ENCODE results near the gene PLCB4. TPM values are rescaled to one million over a fixed set of nuclear protein-coding genes. Genes with fewer than 3 reads are reported as not detected.

PLCB4 gene
- total RNA-seq, 4 donors from 2014 or later, result 20.6 to 45.9 (median 34.2) TPM

DNA sequence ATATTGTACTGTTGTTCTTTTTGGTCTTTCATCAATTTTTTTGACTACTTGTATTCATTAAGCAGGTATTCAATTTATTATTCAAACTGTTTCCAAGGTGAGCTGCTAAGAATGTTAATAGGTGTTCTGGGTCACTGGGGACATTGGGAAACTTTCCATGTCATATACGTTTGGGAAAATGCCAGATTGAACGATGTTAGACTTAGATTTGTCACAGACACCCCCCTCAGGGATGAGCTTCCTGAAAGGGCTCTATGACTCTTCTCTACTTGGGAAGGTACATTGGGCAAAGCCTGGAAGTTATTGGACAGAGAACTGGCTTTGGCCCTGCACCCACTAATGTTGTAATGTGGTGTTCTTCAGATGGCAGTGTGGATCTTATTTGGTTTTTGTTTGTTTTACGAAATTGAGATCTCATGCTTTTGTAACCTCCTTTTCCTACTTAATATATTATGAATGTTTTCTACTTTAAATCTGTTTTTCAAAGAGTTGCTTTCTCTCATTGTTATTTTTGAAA, 42.1 kb downstream of the PLCB4 start:
- Histone ChIP-seq H3K36me3 (no peaks in the 10 kb centered on the region), H3K9me3 (no peaks in the 10 kb centered on the region), H3K27ac (no peak overlapping the region), H3K4me1 (peaks cover 0 to 6% (median 0%) of the 10 kb centered on the region in 4 donors), H3K27me3 (no peaks in the 10 kb centered on the region), H3K4me3 (no peak overlapping the region)
- no peak for TF ChIP-seq EP300 (IDR thresholded peaks at IDR 0.05; ENCODE audit: low read depth)
- TF ChIP-seq, protein P1, sequence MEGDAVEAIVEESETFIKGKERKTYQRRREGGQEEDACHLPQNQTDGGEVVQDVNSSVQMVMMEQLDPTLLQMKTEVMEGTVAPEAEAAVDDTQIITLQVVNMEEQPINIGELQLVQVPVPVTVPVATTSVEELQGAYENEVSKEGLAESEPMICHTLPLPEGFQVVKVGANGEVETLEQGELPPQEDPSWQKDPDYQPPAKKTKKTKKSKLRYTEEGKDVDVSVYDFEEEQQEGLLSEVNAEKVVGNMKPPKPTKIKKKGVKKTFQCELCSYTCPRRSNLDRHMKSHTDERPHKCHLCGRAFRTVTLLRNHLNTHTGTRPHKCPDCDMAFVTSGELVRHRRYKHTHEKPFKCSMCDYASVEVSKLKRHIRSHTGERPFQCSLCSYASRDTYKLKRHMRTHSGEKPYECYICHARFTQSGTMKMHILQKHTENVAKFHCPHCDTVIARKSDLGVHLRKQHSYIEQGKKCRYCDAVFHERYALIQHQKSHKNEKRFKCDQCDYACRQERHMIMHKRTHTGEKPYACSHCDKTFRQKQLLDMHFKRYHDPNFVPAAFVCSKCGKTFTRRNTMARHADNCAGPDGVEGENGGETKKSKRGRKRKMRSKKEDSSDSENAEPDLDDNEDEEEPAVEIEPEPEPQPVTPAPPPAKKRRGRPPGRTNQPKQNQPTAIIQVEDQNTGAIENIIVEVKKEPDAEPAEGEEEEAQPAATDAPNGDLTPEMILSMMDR (IDR thresholded peaks at IDR 0.05), result no peak
- no peak for TF ChIP-seq POLR2AphosphoS5 (IDR thresholded peaks at IDR 0.05)
- TF ChIP-seq POLR2A (IDR thresholded peaks at IDR 0.05), result no peak
- WGBS, 2 donors (ENCODE audit: low coverage in 1 of 2), result 72 to 81% methylated on average over 3 of the region's 3 CpGs
- in situ Hi-C loops (cut with MboI; ENCODE audit: low pct_ligation_motif_present in 1 of 4, low pct_unique_long_range_greater_than_20kb in 1 of 4, low sequenced_read_pairs in 3 of 4) (no loop called here), intact Hi-C loops (cut with DNase I; ENCODE audit: low total_unique reads) (no loop called here)
- no peak for DNase-seq

DNA sequence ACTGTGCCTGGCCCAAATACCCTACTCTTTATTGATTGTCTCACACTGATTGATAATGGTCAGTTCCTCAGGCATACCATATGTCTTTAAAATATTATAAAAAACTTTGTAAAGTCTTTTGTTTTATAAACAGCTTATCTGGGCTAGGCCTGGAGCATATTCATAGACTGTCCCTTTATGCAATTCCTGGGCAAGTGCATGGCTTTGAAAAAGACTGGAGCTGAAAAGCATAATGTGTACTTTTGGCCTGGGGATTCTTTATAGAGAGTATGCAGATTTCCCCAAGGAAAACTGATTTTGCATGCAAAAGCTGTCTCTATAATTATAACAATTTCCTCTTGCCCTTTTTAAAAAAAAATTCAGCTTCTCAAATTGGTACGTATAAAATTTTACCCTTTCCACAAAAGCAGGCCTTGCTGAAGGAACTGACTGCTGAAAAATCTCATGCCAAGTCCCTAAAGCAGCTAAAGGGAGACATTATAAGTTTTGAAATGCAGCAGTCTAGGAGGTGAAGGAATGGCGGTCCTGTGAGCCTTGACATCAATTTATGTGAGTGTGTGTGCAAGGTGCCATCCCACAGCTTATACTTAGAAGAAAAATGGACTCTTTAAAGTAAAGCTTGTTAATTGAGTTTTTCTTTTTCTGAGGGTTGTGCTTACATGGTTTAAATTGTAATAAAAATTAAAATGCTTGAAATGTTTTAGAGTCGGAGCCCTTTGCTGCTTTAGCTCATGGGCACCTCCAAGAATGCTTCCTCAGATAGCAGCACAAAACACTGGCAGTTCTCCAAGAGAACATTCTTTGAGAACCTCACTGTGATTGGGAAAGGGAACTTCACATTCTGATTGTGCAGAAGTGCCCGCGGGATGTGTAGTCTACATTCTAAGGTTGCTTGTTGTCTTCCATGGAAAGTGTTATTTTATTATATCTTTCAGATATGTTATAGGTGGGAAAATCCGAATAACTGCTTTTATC, 43.9 kb downstream of the PLCB4 start:
- TF ChIP-seq, protein P1 (IDR thresholded peaks at IDR 0.05), result no peak
- TF ChIP-seq POLR2AphosphoS5 (IDR thresholded peaks at IDR 0.05) (no peak), EP300 (IDR thresholded peaks at IDR 0.05; ENCODE audit: low read depth) (no peak), POLR2A (IDR thresholded peaks at IDR 0.05) (no peak)
- in situ Hi-C loops (cut with MboI; ENCODE audit: low pct_ligation_motif_present in 1 of 4, low pct_unique_long_range_greater_than_20kb in 1 of 4, low sequenced_read_pairs in 3 of 4) (no loop called here), intact Hi-C loops (cut with DNase I; ENCODE audit: low total_unique reads) (no loop called here)
- Histone ChIP-seq H3K27ac (no peak overlapping the region), H3K9me3 (no peaks in the 10 kb centered on the region), H3K36me3 (no peaks in the 10 kb centered on the region), H3K4me1 (peaks cover 0 to 6% (median 0%) of the 10 kb centered on the region in 4 donors), H3K27me3 (no peaks in the 10 kb centered on the region), H3K4me3 (no peak overlapping the region)
- WGBS, 2 donors (ENCODE audit: low coverage in 1 of 2), result 66 to 68% methylated on average over 6 of the region's 6 CpGs
- no peak for DNase-seq

DNA sequence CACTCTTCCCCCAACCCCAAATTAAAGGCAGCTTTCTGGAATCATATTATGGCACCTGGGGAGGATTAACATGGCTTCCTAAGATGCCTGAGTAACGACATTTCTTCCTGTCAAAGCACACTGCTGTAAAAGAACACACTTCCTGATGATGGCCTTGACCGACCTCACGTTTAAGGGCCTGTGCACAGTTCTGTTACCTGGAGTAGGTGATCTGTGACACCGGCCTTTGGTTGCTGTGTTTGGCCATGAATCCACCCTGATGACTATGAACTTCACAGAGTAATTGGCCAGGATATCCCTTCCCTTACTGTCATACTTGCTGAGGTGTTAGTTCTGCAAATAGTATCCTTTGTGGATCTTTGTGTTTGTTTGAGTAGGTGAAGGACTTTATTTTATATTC, 45.8 kb downstream of the PLCB4 start:
- intact Hi-C loops (cut with DNase I; ENCODE audit: low total_unique reads), result no loop called here
- in situ Hi-C loops (cut with MboI; ENCODE audit: low pct_ligation_motif_present in 1 of 4, low pct_unique_long_range_greater_than_20kb in 1 of 4, low sequenced_read_pairs in 3 of 4), result no loop called here
- no peaks in the 10 kb centered on the region for H3K36me3 ChIP-seq
- no peak for TF ChIP-seq POLR2AphosphoS5 (IDR thresholded peaks at IDR 0.05)
- TF ChIP-seq, protein P1 (IDR thresholded peaks at IDR 0.05), result no peak
- TF ChIP-seq POLR2A (IDR thresholded peaks at IDR 0.05), result no peak
- no peak for TF ChIP-seq EP300 (IDR thresholded peaks at IDR 0.05; ENCODE audit: low read depth)
- no peak overlapping the region for H3K27ac ChIP-seq
- H3K27me3 ChIP-seq, result no peaks in the 10 kb centered on the region
- peaks cover 0 to 3% (median 0%) of the 10 kb centered on the region in 4 donors for H3K4me1 ChIP-seq
- no peak for DNase-seq
- no peaks in the 10 kb centered on the region for H3K9me3 ChIP-seq
- WGBS, 2 donors (ENCODE audit: low coverage in 1 of 2), result 66 to 80% methylated on average over 1 to 4 of the region's 4 CpGs
- H3K4me3 ChIP-seq, result no peak overlapping the region

DNA sequence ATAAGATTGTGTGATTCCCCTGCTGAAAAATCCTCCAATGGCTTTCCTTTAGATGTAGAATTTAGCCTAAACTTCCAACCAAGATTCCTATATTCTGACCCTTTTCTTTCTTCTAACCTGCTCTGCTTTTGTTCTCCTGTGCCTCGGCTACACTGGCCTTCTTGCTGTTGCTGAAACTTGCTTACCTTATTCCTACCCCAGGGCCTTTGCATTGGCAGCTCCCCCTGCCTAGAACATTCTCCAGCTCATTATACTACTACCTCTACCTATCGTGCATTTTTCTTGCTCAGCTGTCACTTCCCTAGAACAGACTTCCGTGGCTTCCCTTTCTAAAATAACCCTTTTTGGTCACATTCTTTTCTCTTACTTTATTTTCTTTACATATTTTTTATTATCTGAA, 48.7 kb downstream of the PLCB4 start:
- intact Hi-C loops (cut with DNase I; ENCODE audit: low total_unique reads) (no loop called here), in situ Hi-C loops (cut with MboI; ENCODE audit: low pct_ligation_motif_present in 1 of 4, low pct_unique_long_range_greater_than_20kb in 1 of 4, low sequenced_read_pairs in 3 of 4) (no loop called here)
- H3K36me3 ChIP-seq, result no peaks in the 10 kb centered on the region
- DNase-seq, result no peak
- WGBS, 2 donors (ENCODE audit: low coverage in 1 of 2), result 72 to 83% methylated on average over 3 of the region's 3 CpGs
- H3K27me3 ChIP-seq, result no peaks in the 10 kb centered on the region
- H3K27ac ChIP-seq, result no peak overlapping the region
- H3K9me3 ChIP-seq, result no peaks in the 10 kb centered on the region
- H3K4me3 ChIP-seq, result no peak overlapping the region
- TF ChIP-seq EP300 (IDR thresholded peaks at IDR 0.05; ENCODE audit: low read depth) (no peak), POLR2AphosphoS5 (IDR thresholded peaks at IDR 0.05) (no peak), POLR2A (IDR thresholded peaks at IDR 0.05) (no peak)
- TF ChIP-seq, protein P1 (IDR thresholded peaks at IDR 0.05), result no peak
- peaks cover 0 to 5% (median 2%) of the 10 kb centered on the region in 4 donors for H3K4me1 ChIP-seq

All from transverse colon (tissue), 4 donors.